HG02885 (cell line): ENCODE results near the gene MTMR6.

ENCODE experiments used
- ATAC-seq: cut with Tn5 transposase; IDR thresholded peaks from one replicate; pipeline ENCODE4 v1.9.1; 2021; ENCODE audit warnings: mild to moderate bottlenecking; ENCODE audit not compliant: unreplicated experiment, poor library complexity

MTMR6 gene

GRCh38 chr13:25224151-25224550, 63.1 kb downstream of the MTMR6 start:
- ATAC-seq = no peak

- ATAC-seq = no peak
Observed at GRCh38 chr13:25222740-25223139, 64.5 kb downstream of the MTMR6 start.

GRCh38 chr13:25218019-25218418, 69.3 kb downstream of the MTMR6 start:
- no peak for ATAC-seq

GRCh38 chr13:25217023-25217885, 70.0 kb downstream of the MTMR6 start:
- ATAC-seq = no peak

GRCh38 chr13:25215253-25215575, 72.1 kb downstream of the MTMR6 start:
- no peak for ATAC-seq

GRCh38 chr13:25214491-25215252, 72.6 kb downstream of the MTMR6 start:
- ATAC-seq = no peak

- ATAC-seq = no peak
Observed at GRCh38 chr13:25213715-25214114, 73.6 kb downstream of the MTMR6 start.

- no peak for ATAC-seq
Observed at GRCh38 chr13:25210842-25211569, 76.3 kb downstream of the MTMR6 start.

GRCh38 chr13:25207291-25207810, 79.9 kb downstream of the MTMR6 start:
- no peak for ATAC-seq

GRCh38 chr13:25204863-25205262, 82.4 kb downstream of the MTMR6 start:
- no peak for ATAC-seq

GRCh38 chr13:25203127-25203740, 84.1 kb downstream of the MTMR6 start:
- ATAC-seq = no peak

GRCh38 chr13:25200783-25201182, 86.5 kb downstream of the MTMR6 start:
- no peak for ATAC-seq

- ATAC-seq = no peak
Observed at GRCh38 chr13:25198647-25199046, 88.6 kb downstream of the MTMR6 start.

- ATAC-seq = no peak
Observed at GRCh38 chr13:25196971-25197370, 90.3 kb downstream of the MTMR6 start.
